Neuron (in vitro differentiated cells): ENCODE data around the gene FOLR2.
"Not testable (repeated sequence)": the region's sequence is repeated elsewhere in the genome, so short reads cannot be mapped to it uniquely, and the experiment has no call there.

Source experiments
- H2AFZ ChIP-seq: one replicate; pipeline ENCODE4 v1.6.1; 2013; ENCODE audit warnings: low read depth, mild to moderate bottlenecking, inconsistent platforms, low read length, moderate library complexity
- H3K27me3 ChIP-seq: one replicate; pipeline ENCODE4 v1.6.1; 2013; ENCODE audit warnings: low read length; ENCODE audit not compliant: insufficient read depth
- H3K36me3 ChIP-seq: one replicate; pipeline ENCODE4 v1.6.1; 2013; ENCODE audit warnings: low read length; ENCODE audit not compliant: insufficient read depth
- H3K4me1 ChIP-seq: one replicate; pipeline ENCODE4 v1.6.1; 2013; ENCODE audit warnings: low read length; ENCODE audit not compliant: insufficient read depth
- H3K4me3 ChIP-seq: 2 replicates; pipeline ENCODE4 v1.5.1; 2013; ENCODE audit warnings: mild to moderate bottlenecking, low read length, moderate library complexity
- H3K9me3 ChIP-seq: one replicate; pipeline ENCODE4 v1.6.1; 2013; ENCODE audit warnings: low read length

The FOLR2 gene

GRCh38 chr11:72263361-72263760, 46.8 kb downstream of the FOLR2 start:
- Histone ChIP-seq H3K4me1 (no peaks in the 10 kb centered on the region), H3K9me3 (no peaks in the 10 kb centered on the region), H3K27me3 (peaks cover 7% of the 10 kb centered on the region), H3K36me3 (no peaks in the 10 kb centered on the region), H2AFZ (no peak overlapping the region), H3K4me3 (no peak overlapping the region)

GRCh38 chr11:72265951-72266350, 49.4 kb downstream of the FOLR2 start:
- H3K4me3 ChIP-seq: no peak overlapping the region
- no peaks in the 10 kb centered on the region for H3K36me3 ChIP-seq
- H3K4me1 ChIP-seq: no peaks in the 10 kb centered on the region
- no peaks in the 10 kb centered on the region for H3K9me3 ChIP-seq
- no peak overlapping the region for H2AFZ ChIP-seq
- peaks cover 7% of the 10 kb centered on the region for H3K27me3 ChIP-seq

- H3K4me3 ChIP-seq, H2AFZ ChIP-seq, H3K36me3 ChIP-seq, H3K27me3 ChIP-seq, H3K4me1 ChIP-seq, H3K9me3 ChIP-seq: not testable (repeated sequence)
Observed at GRCh38 chr11:72266960-72267359, 50.4 kb downstream of the FOLR2 start.

- no peaks in the 10 kb centered on the region for H3K4me1 ChIP-seq
- H2AFZ ChIP-seq: no peak overlapping the region
- no peaks in the 10 kb centered on the region for H3K9me3 ChIP-seq
- H3K4me3 ChIP-seq: no peak overlapping the region
- no peaks in the 10 kb centered on the region for H3K36me3 ChIP-seq
- H3K27me3 ChIP-seq: peaks cover 7% of the 10 kb centered on the region
Observed at GRCh38 chr11:72267956-72268617, 51.5 kb downstream of the FOLR2 start.
